H1 (cell line): ENCODE data around the gene MMP20. TPM values are rescaled to one million over a fixed set of nuclear protein-coding genes. Genes with fewer than 3 reads are reported as not detected.

Experiments used
- CTCF ChIA-PET: fragments of 300-600 bp; sonication (Branson Sonifier 250); formaldehyde crosslinking; loops from one replicate; lab custom pipeline; 2021; ENCODE audit not compliant: partially characterized antibody; lab: Charles Lee
- POLR2A ChIA-PET: fragments of 300-600 bp; sonication (Branson Sonifier 250); formaldehyde crosslinking; loops from one replicate; lab custom pipeline; 2021; ENCODE audit warnings: inconsistent platforms; ENCODE audit not compliant: partially characterized antibody; lab: Charles Lee
- DNase-seq, 2 experiments: peaks; one replicate each; pipeline versions ENCODE4 v3.0.0 to v3.0.0-alpha.2; 2010 to 2022; ENCODE audit warnings: low spot score in 2 of 2, low read depth in 1 of 2, mixed read lengths in 1 of 2
- FAIRE-seq: peaks from 2 replicates; lab custom pipeline; 2011; peaks lifted over from hg19 to GRCh38; lab: Jason Lieb, UNC
- H2AFZ ChIP-seq: 2 replicates; pipeline ENCODE4 v1.8.1; 2012; ENCODE audit warnings: low read length, inconsistent platforms
- H2AK5ac ChIP-seq: 2 replicates; pipeline ENCODE4 v1.6.1; 2013; ENCODE audit warnings: low read depth, low read length
- H2BK120ac ChIP-seq: replicated peaks from 2 replicates; pipeline ENCODE3; 2013; ENCODE audit warnings: low read depth, low read length, inconsistent platforms
- H2BK12ac ChIP-seq: 2 replicates; pipeline ENCODE4 v1.6.1; 2013; ENCODE audit warnings: low read depth, low read length
- H2BK15ac ChIP-seq: 2 replicates; pipeline ENCODE4 v1.6.1; 2013; ENCODE audit warnings: low read length
- H2BK20ac ChIP-seq: 2 replicates; pipeline ENCODE4 v1.6.1; 2013; ENCODE audit warnings: low read length
- H2BK5ac ChIP-seq: 2 replicates; pipeline ENCODE4 v1.6.1; 2013; ENCODE audit warnings: low read depth, low read length
- H3K14ac ChIP-seq: 2 replicates; pipeline ENCODE4 v1.6.1; 2013; ENCODE audit warnings: inconsistent platforms; ENCODE audit not compliant: insufficient read length
- H3K18ac ChIP-seq: 2 replicates; pipeline ENCODE4 v1.6.1; 2013; ENCODE audit warnings: low read length; ENCODE audit errors: extremely low read depth
- H3K23ac ChIP-seq: 2 replicates; pipeline ENCODE4 v1.6.1; 2013; ENCODE audit warnings: inconsistent platforms; ENCODE audit not compliant: insufficient read length
- H3K23me2 ChIP-seq: 2 replicates; pipeline ENCODE4 v1.6.1; 2013; ENCODE audit warnings: low read depth, low read length
- H3K27ac ChIP-seq: 2 replicates; pipeline ENCODE4 v1.6.1; 2011; ENCODE audit warnings: low read depth, low read length, inconsistent platforms
- H3K27me3 ChIP-seq, 4 experiments: replicated peaks in 1 of 4; 1 replicate in 1 of 4; 2 replicates in 3 of 4; pipeline versions ENCODE4 v1.6.1 to v1.8.1; 2011 to 2013; ENCODE audit warnings: low read length in 3 of 4, mild to moderate bottlenecking in 3 of 4, inconsistent platforms in 2 of 4, mixed read lengths in 2 of 4, moderate library complexity in 1 of 4; ENCODE audit not compliant: control insufficient read depth in 3 of 4, insufficient read depth in 3 of 4; ENCODE audit errors: extremely low read depth in 1 of 4
- H3K36me3 ChIP-seq, 4 experiments: 2 replicates each; pipeline versions ENCODE4 v1.6.1 to v1.8.1; 2011 to 2013; ENCODE audit warnings: mild to moderate bottlenecking in 4 of 4, low read length in 3 of 4, moderate library complexity in 2 of 4, control low read depth in 1 of 4, inconsistent platforms in 1 of 4; ENCODE audit not compliant: insufficient read depth in 4 of 4, control insufficient read depth in 2 of 4
- H3K4ac ChIP-seq: replicated peaks from 2 replicates; pipeline ENCODE3; 2013; ENCODE audit warnings: low read length, low read depth, mixed read lengths, inconsistent platforms; ENCODE audit not compliant: insufficient read length
- H3K4me1 ChIP-seq, 4 experiments: replicated peaks in 1 of 4; 1 replicate in 1 of 4; 2 replicates in 3 of 4; pipeline versions ENCODE4 v1.6.1 to v1.8.1; 2011 to 2013; ENCODE audit warnings: low read length in 3 of 4, inconsistent platforms in 2 of 4, mixed read lengths in 1 of 4; ENCODE audit not compliant: insufficient read depth in 4 of 4, control insufficient read depth in 3 of 4
- H3K4me2 ChIP-seq, 2 experiments: 2 replicates each; pipeline versions ENCODE4 v1.6.1 to v1.8.1; 2011 to 2013; ENCODE audit warnings: low read depth in 2 of 2, low read length in 2 of 2, control low read depth in 1 of 2, inconsistent platforms in 1 of 2, mild to moderate bottlenecking in 1 of 2; ENCODE audit not compliant: insufficient read depth in 1 of 2
- H3K4me3 ChIP-seq, 4 experiments: fragments of 200-600, 300-600 bp in 1 of 4; sonication (generic), shearing (Covaris generic), sonication (Bioruptor Twin) in 1 of 4; 2 replicates each; pipeline versions ENCODE4 v1.5.1 to v1.8.1; 2011 to 2016; ENCODE audit warnings: low read length in 4 of 4, low read depth in 3 of 4, control low read depth in 2 of 4, inconsistent platforms in 2 of 4, mild to moderate bottlenecking in 2 of 4, mixed read lengths in 1 of 4, moderate library complexity in 1 of 4; ENCODE audit not compliant: insufficient read depth in 2 of 4; ENCODE audit errors: extremely low read depth in 1 of 4
- H3K56ac ChIP-seq: replicated peaks from 2 replicates; pipeline ENCODE3; 2013; ENCODE audit warnings: low read depth, mild to moderate bottlenecking, mixed read lengths, low read length, inconsistent platforms; ENCODE audit not compliant: insufficient read length
- H3K79me1 ChIP-seq: 2 replicates; pipeline ENCODE4 v1.6.1; 2013; ENCODE audit warnings: low read depth, low read length, control low read depth
- H3K79me2 ChIP-seq, 2 experiments: 2 replicates each; pipeline versions ENCODE4 v1.6.1 to v1.8.1; 2012 to 2013; ENCODE audit warnings: low read length in 2 of 2, mild to moderate bottlenecking in 2 of 2, inconsistent platforms in 1 of 2; ENCODE audit not compliant: insufficient read depth in 2 of 2, control insufficient read depth in 1 of 2
- H3K9ac ChIP-seq, 4 experiments: replicated peaks in 1 of 4; 1 replicate in 1 of 4; 2 replicates in 3 of 4; pipeline versions ENCODE4 v1.6.1 to v1.8.1; 2011 to 2013; ENCODE audit warnings: low read depth in 3 of 4, low read length in 3 of 4, control low read depth in 2 of 4, mild to moderate bottlenecking in 2 of 4, moderate library complexity in 2 of 4, inconsistent platforms in 1 of 4; ENCODE audit errors: extremely low read depth in 1 of 4
- H3K9me3 ChIP-seq, 2 experiments: 2 replicates each; pipeline versions ENCODE4 v1.6.1 to v1.8.1; 2012 to 2013; ENCODE audit warnings: mild to moderate bottlenecking in 2 of 2, moderate library complexity in 2 of 2, control low read depth in 1 of 2, inconsistent platforms in 1 of 2, low read depth in 1 of 2, low read length in 1 of 2, mixed read lengths in 1 of 2; ENCODE audit not compliant: insufficient read depth in 2 of 2
- H4K20me1 ChIP-seq, 2 experiments: replicated peaks in 1 of 2; 2 replicates each; pipeline versions ENCODE3 to v1.8.1; 2011 to 2013; ENCODE audit warnings: inconsistent platforms in 2 of 2, low read length in 2 of 2, mild to moderate bottlenecking in 1 of 2; ENCODE audit not compliant: insufficient read depth in 2 of 2, control insufficient read depth in 1 of 2
- H4K5ac ChIP-seq: 2 replicates; pipeline ENCODE4 v1.6.1; 2013; ENCODE audit warnings: low read length, low read depth, mixed read lengths, inconsistent platforms; ENCODE audit not compliant: insufficient read length
- H4K8ac ChIP-seq: 2 replicates; pipeline ENCODE4 v1.8.0; 2013; ENCODE audit warnings: mild to moderate bottlenecking, moderate library complexity, low read length, inconsistent platforms; ENCODE audit not compliant: insufficient read depth; ENCODE audit errors: extremely low read depth
- H4K91ac ChIP-seq: replicated peaks from 2 replicates; pipeline ENCODE3; 2013; ENCODE audit warnings: low read length, mixed read lengths, inconsistent platforms; ENCODE audit not compliant: insufficient read length
- ASH2L ChIP-seq: fragments of 200-600, 300-600 bp; sonication (generic); IDR thresholded peaks from one replicate; pipeline ENCODE4 v1.7.1; 2017; ENCODE audit warnings: low read length
- CEBPB ChIP-seq: IDR thresholded peaks from 2 replicates; pipeline ENCODE4 v1.6.1; 2012; ENCODE audit warnings: low read depth, low read length
- GTF2F1 ChIP-seq: IDR thresholded peaks from 2 replicates; pipeline ENCODE4 v1.6.1; 2012; ENCODE audit warnings: low read depth, low read length, improper control_type of control experiment, borderline replicate concordance
- KDM4A ChIP-seq: IDR thresholded peaks from one replicate; pipeline ENCODE4 v1.7.1; 2012; ENCODE audit warnings: low read depth, mild to moderate bottlenecking, moderate library complexity, low read length, inconsistent platforms; ENCODE audit not compliant: severe bottlenecking
- PHF8 ChIP-seq: fragments of 200-600 bp; sonication (generic); conservative IDR thresholded peaks from 2 replicates; pipeline ENCODE4 v1.7.1; 2012; ENCODE audit warnings: low read depth, mild to moderate bottlenecking, inconsistent platforms, low read length, moderate library complexity
- WGBS, 2 experiments: shearing (Covaris generic) in 1 of 2; methylation state at CpG; one replicate each; pipeline versions ENCODE4 v1.1.6 to v1.1.7; 2013 to 2015; ENCODE audit warnings: low lambda C conversion rate in 2 of 2, mixed read lengths in 2 of 2, inconsistent platforms in 1 of 2, low coverage in 1 of 2, missing lambda C conversion rate in 1 of 2; ENCODE audit not compliant: insufficient replicate concordance in 2 of 2, insufficient coverage in 1 of 2, insufficient read length in 1 of 2; ENCODE audit errors: extremely low coverage in 1 of 2, missing lambda C conversion rate in 1 of 2; 5-methylcytosine and 5-hydroxymethylcytosine counted together
- polyA plus RNA-seq, 7 experiments: library from polyadenylated mRNA; depleted of rRNA in 3 of 7; stranded (reverse) in 5 of 7; unstranded in 2 of 7; fragments of >200 nt in 5 of 7; fragments of 200-250 nt in 2 of 7; gene quantifications; 1 replicate in 5 of 7; 2 replicates in 1 of 7; 4 replicates in 1 of 7; pipeline versions ENCODE4 v1.2.1 to v1.2.3, GENCODE V29; 2011 to 2013; ENCODE audit warnings: missing spikeins in 2 of 7, mixed read lengths in 2 of 7
- total RNA-seq: library from RNA; stranded (reverse); fragmentation: NEBNext Ultra II Directional; extraction: Animal tissue kit (Norgen Biotek cat#: 25700); gene quantifications from 2 replicates; pipeline ENCODE4 v1.2.1, GENCODE V29; 2021

The MMP20 gene
- total and polyA plus RNA-seq, 2 of the 8 experiments (the other 6 are each of a cell fraction or from before 2014, with no cell fraction given): not detected

- Histone ChIP-seq H4K91ac (no peak overlapping the region), H3K4ac (no peak overlapping the region), H2AFZ (no peak overlapping the region), H3K56ac (no peak overlapping the region), H3K27ac (no peak overlapping the region), H3K4me1 (no peaks in the 10 kb centered on the region), H3K79me2 (no peaks in the 10 kb centered on the region), H3K23me2 (no peaks in the 10 kb centered on the region), H3K4me2 (no peak overlapping the region), H3K9ac (no peak overlapping the region), H2BK120ac (no peak overlapping the region), H3K27me3 (no peaks in the 10 kb centered on the region), H3K9me3 (no peaks in the 10 kb centered on the region), H4K20me1 (no peaks in the 10 kb centered on the region), H3K79me1 (no peaks in the 10 kb centered on the region), H3K14ac (no peak overlapping the region), H3K36me3 (no peaks in the 10 kb centered on the region), H4K5ac (no peak overlapping the region), H2BK12ac (no peak overlapping the region), H2AK5ac (no peak overlapping the region), H2BK15ac (no peak overlapping the region), H3K23ac (no peak overlapping the region), H3K18ac (no peak overlapping the region), H2BK20ac (no peak overlapping the region), H2BK5ac (no peak overlapping the region), H4K8ac (no peak overlapping the region), H3K4me3 (no peak overlapping the region)
- no peak for FAIRE-seq
- 91% methylated on average over 3 of the region's 3 CpGs; no CpG with 5 or more reads in 1 of the 2 experiments for WGBS, 2 experiments
- ChIA-PET POLR2A (no interaction called here), CTCF (interaction anchor here (1.1 to 1.9 kb wide), 2 partner anchors 12 to 22 kb away, joined by 3 to 4 read pairs; no protein-coding TSS in a partner anchor)
- no peak for DNase-seq
- TF ChIP-seq GTF2F1: no peak
- TF ChIP-seq CEBPB: no peak
- no peak for TF ChIP-seq ASH2L
- TF ChIP-seq PHF8: no peak
- TF ChIP-seq KDM4A: no peak
Observed at GRCh38 chr11:102580185-102580951, 44.8 kb downstream of the MMP20 start.
